NCI-H2107 treated with DMSO at 0.1 percent for 48 hours (cell line): Measurements from ENCODE around the gene GPRIN2.
"Not testable (repeated sequence)": the region's sequence is repeated elsewhere in the genome, so short reads cannot be mapped to it uniquely, and the experiment has no call there.

Source experiments
- DNase-seq: peaks from one replicate; lab custom pipeline; 2025; ENCODE audit not compliant: unreplicated experiment; lab: John Stamatoyannopoulos, UW

Gene GPRIN2

GRCh38 chr10:46537309-46537708 lies 19.1 kb downstream of the GPRIN2 start:
- no peak for DNase-seq

DNA sequence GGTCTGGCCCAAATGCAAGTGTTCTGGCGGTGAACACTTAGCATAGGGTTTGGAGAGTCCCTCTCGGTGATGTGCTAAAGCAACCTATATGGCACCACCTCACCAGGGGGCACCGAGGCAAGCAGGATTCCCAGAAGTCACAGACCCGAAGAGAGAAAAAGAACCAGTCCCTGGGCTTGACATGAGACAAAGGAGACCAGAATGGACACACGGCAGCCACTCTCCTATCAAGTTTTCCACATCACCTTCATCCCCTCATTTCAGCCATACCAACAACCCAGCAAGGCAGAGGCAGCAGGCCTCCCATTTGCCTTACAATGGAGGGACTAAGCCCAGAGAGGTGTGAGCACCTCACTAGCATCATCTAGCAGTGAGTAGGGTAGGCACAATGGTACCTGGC lies 19.7 kb downstream of the GPRIN2 start:
- DNase-seq: no peak

GRCh38 chr10:46536171-46536570 lies 20.3 kb downstream of the GPRIN2 start:
- no peak for DNase-seq

- no peak for DNase-seq
Measured at GRCh38 chr10:46534828-46535524, 21.5 kb downstream of the GPRIN2 start.

GRCh38 chr10:46532256-46532655 lies 24.2 kb downstream of the GPRIN2 start:
- DNase-seq: not testable (repeated sequence)

DNA sequence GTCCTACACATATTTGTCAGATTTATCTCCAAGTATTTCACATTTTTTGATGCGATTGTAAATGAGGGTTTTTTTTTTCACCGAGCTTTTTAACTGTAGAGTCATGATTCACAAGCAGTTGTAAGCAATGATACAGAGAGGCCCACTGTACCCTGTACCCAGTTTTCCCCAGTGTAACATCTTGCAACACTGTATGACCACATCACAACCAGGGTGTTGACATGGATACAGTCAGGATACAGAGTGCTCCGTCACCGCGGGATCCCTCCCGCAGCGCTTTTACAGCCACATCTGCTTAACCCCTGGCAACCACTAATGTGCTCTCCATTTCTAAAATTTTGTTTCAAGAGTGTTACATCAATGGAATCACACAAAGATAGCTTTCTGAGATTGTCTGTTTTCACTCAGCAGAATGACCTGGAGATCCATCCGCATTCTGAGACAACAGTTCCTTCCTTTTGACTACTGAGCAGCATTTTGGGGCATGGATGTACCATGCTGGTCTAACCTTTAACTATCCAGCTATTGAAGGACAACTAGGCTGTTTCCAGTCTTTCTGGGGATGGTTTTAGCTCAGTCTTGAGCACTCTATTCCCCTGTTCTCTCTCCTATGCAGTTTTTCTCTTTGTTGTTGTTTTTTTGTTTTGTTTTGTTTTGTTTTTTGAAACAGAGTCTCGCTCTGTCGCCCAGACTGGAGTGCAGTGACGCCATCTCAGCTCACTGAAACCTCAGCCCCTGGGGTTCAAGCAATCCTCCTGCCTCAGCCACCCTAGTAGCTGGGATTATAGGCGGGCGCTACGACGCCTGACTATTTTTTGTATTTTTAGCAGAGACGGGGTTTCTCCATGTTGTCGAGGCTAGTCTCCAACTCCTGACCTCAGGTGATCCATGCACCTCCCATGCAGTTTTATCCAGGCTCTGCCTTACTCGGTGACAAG lies 25.9 kb downstream of the GPRIN2 start:
- no peak for DNase-seq

GRCh38 chr10:46529742-46530141 lies 26.7 kb downstream of the GPRIN2 start:
- DNase-seq: not testable (repeated sequence)

- DNase-seq: no peak
Measured at GRCh38 chr10:46528675-46529615, 27.5 kb downstream of the GPRIN2 start.

DNA sequence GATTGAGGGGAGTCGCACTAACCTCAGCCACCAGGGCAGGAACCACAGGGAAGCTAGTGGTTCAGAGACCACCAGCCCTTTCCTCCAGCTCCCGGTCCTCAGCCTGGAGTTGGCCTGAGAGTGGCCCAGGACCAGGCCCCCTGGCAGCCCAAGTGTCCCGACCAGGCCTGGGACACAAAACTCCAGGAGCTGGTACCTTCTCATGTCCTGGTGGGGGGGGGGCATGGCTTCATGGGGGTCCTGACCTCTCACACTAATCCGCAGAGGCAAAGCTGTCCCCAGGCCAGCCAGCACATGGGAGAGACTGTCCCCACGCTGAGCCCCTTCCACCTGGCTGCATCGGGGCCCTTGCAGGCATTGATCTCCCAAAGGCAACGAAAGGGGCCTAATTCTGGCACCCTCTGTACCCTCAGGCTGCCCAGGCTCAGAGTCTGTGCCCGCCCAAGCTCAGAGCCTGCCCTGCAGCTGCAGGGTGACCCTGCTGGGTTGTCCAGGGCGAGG lies 28.2 kb downstream of the GPRIN2 start:
- DNase-seq: no peak

DNA sequence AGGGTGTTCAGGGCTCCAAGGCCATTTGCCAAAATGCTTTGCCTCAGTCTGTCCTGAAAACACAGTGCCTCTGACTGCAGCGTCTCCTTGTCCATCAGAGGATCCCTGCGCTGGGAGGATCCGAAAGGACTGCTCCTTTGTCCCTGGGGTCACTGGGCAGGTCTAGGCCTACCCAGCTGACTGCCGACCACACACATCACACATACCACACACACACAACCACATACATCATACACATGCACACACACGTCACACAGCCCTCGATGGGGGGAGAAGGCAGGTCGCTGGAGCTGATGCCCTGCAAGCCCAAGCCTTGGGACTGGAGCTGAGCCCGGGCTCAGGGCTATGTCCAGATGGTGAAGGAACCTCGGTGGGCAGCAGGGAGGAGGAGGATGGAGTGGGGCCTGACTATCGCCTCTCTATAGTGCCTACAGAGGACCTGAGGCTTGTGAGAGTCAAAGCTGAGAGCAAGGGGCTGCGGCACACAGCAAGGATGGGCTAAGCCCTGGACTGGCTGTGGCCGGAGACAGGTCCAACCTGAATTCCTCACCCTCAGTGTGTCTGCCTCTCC lies 29.1 kb downstream of the GPRIN2 start:
- no peak for DNase-seq

DNA sequence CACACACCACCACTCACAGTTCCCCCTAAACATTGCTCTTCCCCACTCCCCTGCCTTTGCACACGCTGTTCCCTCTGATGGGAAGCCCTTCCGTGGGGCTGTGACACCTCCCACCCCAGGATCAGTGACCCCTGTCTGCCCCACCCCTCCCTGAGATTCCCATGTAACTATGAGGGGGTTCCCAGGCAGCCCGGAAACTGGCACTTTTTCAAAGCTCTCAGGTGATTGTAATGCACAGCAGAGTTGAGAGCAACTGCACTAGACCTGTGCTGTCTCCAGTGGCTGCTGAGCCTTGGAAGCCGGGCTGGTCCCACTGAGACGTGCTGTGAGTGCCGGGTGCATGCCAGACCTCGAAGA lies 29.8 kb downstream of the GPRIN2 start:
- DNase-seq: no peak

DNA sequence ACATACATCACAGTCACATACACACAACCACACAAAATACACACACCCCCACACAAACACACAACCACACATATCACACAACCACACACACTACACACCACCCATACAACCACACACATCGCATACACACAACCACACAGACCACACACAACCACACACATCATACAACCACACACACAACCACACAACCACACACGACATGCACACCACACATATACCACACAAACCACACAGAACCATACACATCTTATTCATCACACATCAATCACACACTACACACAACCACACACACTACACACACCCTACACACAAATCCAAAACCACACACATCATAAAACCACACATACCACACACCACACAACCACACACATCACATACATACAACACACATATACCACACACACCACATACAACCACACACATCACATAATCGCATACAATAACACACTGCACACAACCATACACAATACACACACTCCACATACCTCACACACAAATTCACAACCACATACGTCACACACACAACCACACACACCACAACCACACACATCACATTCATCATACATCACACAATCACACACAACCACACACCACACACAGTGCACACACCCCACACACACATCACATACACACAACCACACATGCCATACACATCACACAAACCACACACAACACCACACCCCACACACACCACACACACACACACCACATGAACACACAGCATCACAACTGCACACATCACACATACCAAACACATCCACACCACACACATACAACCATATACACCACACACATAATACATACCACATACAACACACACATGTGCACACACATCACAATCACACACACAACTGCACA lies 30.4 kb downstream of the GPRIN2 start:
- no peak for DNase-seq

- no peak for DNase-seq
Measured at GRCh38 chr10:46525177-46525823, 31.2 kb downstream of the GPRIN2 start.

DNA sequence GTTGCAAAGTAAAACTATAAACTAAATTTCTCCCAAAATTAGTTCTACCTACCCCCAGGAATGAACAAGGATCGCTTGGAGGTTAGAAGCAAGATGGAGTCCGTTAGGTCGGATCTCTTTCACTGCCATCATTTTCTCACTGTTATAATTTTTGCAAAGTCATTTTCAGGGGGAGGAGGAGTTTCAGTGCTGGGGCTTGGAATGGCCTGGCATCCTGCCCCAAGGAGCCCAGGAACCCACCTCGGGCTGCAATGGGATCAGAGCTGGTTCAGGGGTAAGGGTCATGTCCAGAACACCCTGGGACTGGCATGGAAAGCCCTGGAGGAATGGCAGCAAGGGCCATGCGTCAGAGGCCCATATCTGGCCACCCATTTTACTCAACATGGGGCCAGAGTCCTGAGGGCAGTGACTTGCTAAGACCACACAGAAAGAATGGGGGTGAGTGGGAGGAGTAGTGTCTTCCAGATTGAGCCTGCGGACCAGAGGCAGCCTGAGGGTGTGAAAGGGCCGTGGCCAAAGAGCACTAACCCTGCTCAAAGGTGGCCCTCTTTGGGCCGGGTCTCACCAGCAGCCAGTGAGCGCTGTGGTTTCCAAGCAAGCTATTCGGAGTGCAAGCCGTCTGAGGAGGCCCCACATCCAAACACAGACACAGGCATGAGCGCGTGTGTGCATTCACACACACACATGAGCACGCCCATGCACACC lies 31.8 kb downstream of the GPRIN2 start:
- no peak for DNase-seq

- no peak for DNase-seq
Measured at GRCh38 chr10:46523962-46524471, 32.4 kb downstream of the GPRIN2 start.

DNA sequence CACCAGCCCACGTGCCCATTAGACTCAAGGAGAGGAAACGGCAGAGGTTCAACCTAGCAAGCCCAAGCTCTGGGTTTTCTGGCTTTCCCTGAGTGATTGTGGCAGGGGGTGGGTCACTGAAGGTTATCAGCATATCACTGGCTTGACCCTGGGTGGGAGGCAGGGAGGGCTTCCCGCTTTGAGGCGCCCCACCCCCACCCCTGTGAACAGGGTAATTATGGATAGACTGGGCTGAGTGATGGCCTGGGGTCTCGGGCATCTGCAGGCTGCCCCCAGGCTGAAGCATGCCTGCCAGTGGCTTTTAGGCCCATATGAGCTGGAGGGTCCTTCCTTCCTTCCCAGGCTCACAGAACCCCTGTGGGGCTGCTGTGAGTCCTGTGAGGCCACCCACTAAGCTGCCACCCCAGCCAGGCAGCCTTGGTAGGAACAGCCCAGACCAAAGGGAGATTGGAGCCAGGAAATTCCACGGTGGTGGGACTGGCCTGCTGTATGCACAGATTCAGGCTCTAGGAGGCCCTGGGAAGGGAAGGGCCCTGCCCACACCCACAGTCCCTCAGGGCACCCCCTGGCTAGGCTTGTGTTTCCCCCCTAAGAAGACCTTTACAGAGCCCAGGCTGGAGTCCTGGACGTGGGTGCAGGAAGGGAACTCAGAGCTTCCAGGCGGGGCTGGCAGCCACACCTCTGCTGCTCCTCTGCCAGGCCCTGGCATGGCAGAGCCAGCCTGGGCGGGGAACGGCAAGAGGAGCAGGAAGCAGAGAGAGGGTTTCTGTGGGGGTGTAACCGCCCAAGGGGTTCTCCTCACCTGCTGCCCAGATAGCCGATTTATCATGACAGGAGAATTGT lies 33.1 kb downstream of the GPRIN2 start:
- DNase-seq: no peak

GRCh38 chr10:46522295-46523118 lies 34.0 kb downstream of the GPRIN2 start:
- DNase-seq: no peak
